Measurements from ENCODE around the gene TRPM2. TPM values are rescaled to one million over a fixed set of nuclear protein-coding genes. Genes with fewer than 3 reads are reported as not detected.

The TRPM2 gene
- total RNA-seq, 2 experiments from 2014 or later = 1.9 to 2.9 TPM

DNA sequence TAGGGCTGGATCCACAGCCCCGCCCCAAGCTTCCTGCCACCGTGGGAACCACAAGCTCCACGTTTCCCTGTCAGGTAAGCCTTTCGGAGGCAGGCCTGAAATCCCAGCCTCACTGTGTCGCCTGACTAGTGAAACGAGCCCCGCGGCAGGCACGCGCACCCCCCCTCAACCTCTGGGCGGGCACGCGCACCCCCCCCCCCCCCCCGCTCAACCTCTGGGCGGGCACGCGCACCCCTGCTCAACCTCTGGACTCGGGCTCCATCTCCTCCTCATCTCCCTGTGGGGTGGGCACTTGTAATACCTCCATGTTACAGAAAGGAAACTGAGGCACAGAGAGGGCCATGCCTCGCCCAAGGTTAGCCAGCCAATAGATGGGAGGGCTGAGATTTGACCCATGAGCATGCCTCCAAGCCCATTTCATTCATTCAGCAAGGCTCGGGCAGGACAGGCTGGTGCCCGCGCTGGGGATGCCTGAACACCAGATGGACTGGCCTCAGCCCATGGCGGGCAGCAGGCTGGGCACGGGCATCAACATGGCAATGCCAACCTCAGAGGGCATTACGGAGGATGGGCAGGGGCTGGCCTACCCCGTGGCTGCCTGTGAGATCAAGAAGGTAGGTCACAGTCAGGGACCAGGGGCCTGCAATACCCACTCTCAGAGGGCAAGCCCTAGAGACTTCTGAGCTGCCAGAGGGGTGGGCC is 18.9 kb upstream of the TRPM2 start:
- Histone ChIP-seq H3K4me3 (ENCODE audit: low read length) (no peak overlapping the region), H3K27ac (ENCODE audit: low read depth in 1 of 2, low read length in 2 of 2) (no peak overlapping the region), H3K36me3 (ENCODE audit: insufficient read depth, low read length) (peaks cover 23% of the 10 kb centered on the region), H3K9me3 (ENCODE audit: control insufficient read depth in 1 of 2, insufficient read depth in 1 of 2, low read length in 2 of 2) (no peaks in the 10 kb centered on the region), H3K4me1 (ENCODE audit: insufficient read depth, low read length) (peaks cover 10% of the 10 kb centered on the region), H3K27me3 (ENCODE audit: control insufficient read depth in 1 of 2, insufficient read depth in 2 of 2, low read length in 2 of 2) (no peaks in the 10 kb centered on the region)
- DNase-seq = no peak
- Mint-ChIP-seq H3K27ac (no peak overlapping the region), H3K4me1 (ENCODE audit: low read depth) (peaks cover 15% of the 10 kb centered on the region), H3K27me3 (no peaks in the 10 kb centered on the region), H3K36me3 (ENCODE audit: low read depth) (peaks cover 28% of the 10 kb centered on the region), H3K9me3 (no peaks in the 10 kb centered on the region), H3K4me3 (no peak overlapping the region)
- CTCF ChIA-PET = no interaction called here
- TF ChIP-seq, protein P1, sequence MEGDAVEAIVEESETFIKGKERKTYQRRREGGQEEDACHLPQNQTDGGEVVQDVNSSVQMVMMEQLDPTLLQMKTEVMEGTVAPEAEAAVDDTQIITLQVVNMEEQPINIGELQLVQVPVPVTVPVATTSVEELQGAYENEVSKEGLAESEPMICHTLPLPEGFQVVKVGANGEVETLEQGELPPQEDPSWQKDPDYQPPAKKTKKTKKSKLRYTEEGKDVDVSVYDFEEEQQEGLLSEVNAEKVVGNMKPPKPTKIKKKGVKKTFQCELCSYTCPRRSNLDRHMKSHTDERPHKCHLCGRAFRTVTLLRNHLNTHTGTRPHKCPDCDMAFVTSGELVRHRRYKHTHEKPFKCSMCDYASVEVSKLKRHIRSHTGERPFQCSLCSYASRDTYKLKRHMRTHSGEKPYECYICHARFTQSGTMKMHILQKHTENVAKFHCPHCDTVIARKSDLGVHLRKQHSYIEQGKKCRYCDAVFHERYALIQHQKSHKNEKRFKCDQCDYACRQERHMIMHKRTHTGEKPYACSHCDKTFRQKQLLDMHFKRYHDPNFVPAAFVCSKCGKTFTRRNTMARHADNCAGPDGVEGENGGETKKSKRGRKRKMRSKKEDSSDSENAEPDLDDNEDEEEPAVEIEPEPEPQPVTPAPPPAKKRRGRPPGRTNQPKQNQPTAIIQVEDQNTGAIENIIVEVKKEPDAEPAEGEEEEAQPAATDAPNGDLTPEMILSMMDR (IDR thresholded peaks at IDR 0.05) = no peak
- intact Hi-C loops (cut with DNase I, micrococcal nuclease) = loop anchor here in 1 of 2 experiments (5.0 to 10.0 kb wide), 5 partner anchors 250 to 1460 kb away; partner anchors contain the start of genes PTTG1IP, SUMO3 and WDR4
- POLR2A ChIA-PET = no interaction called here
- ATAC-seq (ENCODE audit: poor library complexity) = no peak

- peaks cover 32% of the 10 kb centered on the region for H3K36me3 Mint-ChIP-seq (ENCODE audit: low read depth)
- H3K36me3 ChIP-seq (ENCODE audit: insufficient read depth, low read length) = peaks cover 23% of the 10 kb centered on the region
- no peak overlapping the region for H3K4me3 ChIP-seq (ENCODE audit: low read length)
- peaks cover 22% of the 10 kb centered on the region for H3K4me1 Mint-ChIP-seq (ENCODE audit: low read depth)
- H3K4me1 ChIP-seq (ENCODE audit: insufficient read depth, low read length) = peaks cover 20% of the 10 kb centered on the region
- H3K27ac ChIP-seq (ENCODE audit: low read depth in 1 of 2, low read length in 2 of 2) = no peak overlapping the region
- no peaks in the 10 kb centered on the region for H3K9me3 ChIP-seq (ENCODE audit: control insufficient read depth in 1 of 2, insufficient read depth in 1 of 2, low read length in 2 of 2)
- no peak overlapping the region for H3K27ac Mint-ChIP-seq
- intact Hi-C loops (cut with DNase I, micrococcal nuclease) = loop anchor here in 1 of 2 experiments (2.0 to 10.0 kb wide), 6 partner anchors 35 to 1461 kb away; partner anchors contain the start of genes PFKL, PTTG1IP, SUMO3 and WDR4
- no peak for DNase-seq
- TF ChIP-seq, protein P1 (IDR thresholded peaks at IDR 0.05) = no peak
- no peaks in the 10 kb centered on the region for H3K27me3 Mint-ChIP-seq
- ChIA-PET POLR2A (no interaction called here), CTCF (no interaction called here)
- no peaks in the 10 kb centered on the region for H3K9me3 Mint-ChIP-seq
- no peak overlapping the region for H3K4me3 Mint-ChIP-seq
- no peaks in the 10 kb centered on the region for H3K27me3 ChIP-seq (ENCODE audit: control insufficient read depth in 1 of 2, insufficient read depth in 2 of 2, low read length in 2 of 2)
- ATAC-seq (ENCODE audit: poor library complexity) = no peak
Observed at GRCh38 chr21:44335266-44336059, 18.0 kb upstream of the TRPM2 start.

DNA sequence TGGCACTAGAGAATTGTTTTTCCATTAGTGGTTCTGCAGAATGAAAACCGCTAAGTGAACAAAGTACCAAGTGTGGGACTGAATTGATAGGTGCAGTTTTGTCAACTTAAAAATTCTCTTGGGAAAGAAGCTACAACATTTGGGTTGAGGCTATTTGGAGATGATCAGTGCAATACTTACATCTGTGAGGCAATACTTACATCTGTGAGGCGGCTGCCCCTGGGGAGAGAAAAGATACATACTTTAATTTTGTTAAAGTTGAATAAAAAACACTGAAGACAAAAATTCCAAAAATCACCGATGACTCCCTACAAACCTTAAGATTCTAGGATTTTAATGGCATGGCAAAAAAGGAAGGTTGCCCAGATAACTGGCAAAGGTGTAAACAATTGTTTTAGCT is 16.0 kb upstream of the TRPM2 start:
- H3K9me3 Mint-ChIP-seq = no peaks in the 10 kb centered on the region
- peak overlapping the region; percentile 91 for H3K4me3 Mint-ChIP-seq
- intact Hi-C loops (cut with DNase I, micrococcal nuclease) = loop anchor here in 1 of 2 experiments (2.0 to 10.0 kb wide), 6 partner anchors 37 to 1463 kb away; partner anchors contain the start of genes PFKL, PTTG1IP, SUMO3 and WDR4
- peaks cover 20% of the 10 kb centered on the region for H3K4me1 ChIP-seq (ENCODE audit: insufficient read depth, low read length)
- no peaks in the 10 kb centered on the region for H3K27me3 ChIP-seq (ENCODE audit: control insufficient read depth in 1 of 2, insufficient read depth in 2 of 2, low read length in 2 of 2)
- DNase-seq = no peak
- TF ChIP-seq, protein P1 (IDR thresholded peaks at IDR 0.05) = no peak
- H3K27me3 Mint-ChIP-seq = no peaks in the 10 kb centered on the region
- H3K27ac ChIP-seq (ENCODE audit: low read depth in 1 of 2, low read length in 2 of 2) = no peak overlapping the region
- H3K4me1 Mint-ChIP-seq (ENCODE audit: low read depth) = peaks cover 25% of the 10 kb centered on the region
- POLR2A ChIA-PET = interaction anchor here (0.9 to 2.9 kb wide), 2 partner anchors 259 to 325 kb away, joined by 3 to 6 read pairs; partner anchors contain the start of gene TRAPPC10
- ATAC-seq (ENCODE audit: poor library complexity) = no peak
- H3K36me3 ChIP-seq (ENCODE audit: insufficient read depth, low read length) = peaks cover 16% of the 10 kb centered on the region
- H3K36me3 Mint-ChIP-seq (ENCODE audit: low read depth) = peaks cover 32% of the 10 kb centered on the region
- CTCF ChIA-PET = interaction anchor here (1.1 kb wide), 1 partner anchor 40 kb away, joined by 3 read pairs; no protein-coding TSS in a partner anchor
- no peak overlapping the region for H3K4me3 ChIP-seq (ENCODE audit: low read length)
- no peaks in the 10 kb centered on the region for H3K9me3 ChIP-seq (ENCODE audit: control insufficient read depth in 1 of 2, insufficient read depth in 1 of 2, low read length in 2 of 2)
- H3K27ac Mint-ChIP-seq = peak overlapping the region; percentile 93
